GM21825 (cell line): ENCODE data around the gene ASCC1.

Source experiments
- ATAC-seq: cut with Tn5 transposase; IDR thresholded peaks from one replicate; pipeline ENCODE4 v1.9.1; 2021; ENCODE audit warnings: mild to moderate bottlenecking, moderate library complexity; ENCODE audit not compliant: unreplicated experiment

The ASCC1 gene

DNA sequence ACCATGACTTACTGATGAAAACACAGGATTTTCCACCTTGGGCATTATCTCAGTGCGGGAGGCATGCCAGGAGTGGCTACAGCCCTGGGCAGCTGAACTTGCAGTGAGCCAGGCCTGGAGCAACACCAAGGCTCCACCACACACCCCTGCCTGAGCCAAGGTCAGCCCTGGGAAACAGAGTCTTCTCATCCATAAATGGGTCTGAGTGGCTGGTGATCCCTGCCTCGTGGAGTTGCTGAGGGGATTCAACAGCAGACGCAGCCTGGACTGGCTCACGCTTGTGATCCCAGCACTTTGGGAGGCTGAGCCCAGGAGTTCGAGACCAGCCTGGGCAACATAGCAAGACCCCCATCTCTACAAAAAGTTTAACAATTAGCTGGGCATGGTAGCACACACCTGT, 160.0 kb downstream of the ASCC1 start:
- ATAC-seq: no peak

DNA sequence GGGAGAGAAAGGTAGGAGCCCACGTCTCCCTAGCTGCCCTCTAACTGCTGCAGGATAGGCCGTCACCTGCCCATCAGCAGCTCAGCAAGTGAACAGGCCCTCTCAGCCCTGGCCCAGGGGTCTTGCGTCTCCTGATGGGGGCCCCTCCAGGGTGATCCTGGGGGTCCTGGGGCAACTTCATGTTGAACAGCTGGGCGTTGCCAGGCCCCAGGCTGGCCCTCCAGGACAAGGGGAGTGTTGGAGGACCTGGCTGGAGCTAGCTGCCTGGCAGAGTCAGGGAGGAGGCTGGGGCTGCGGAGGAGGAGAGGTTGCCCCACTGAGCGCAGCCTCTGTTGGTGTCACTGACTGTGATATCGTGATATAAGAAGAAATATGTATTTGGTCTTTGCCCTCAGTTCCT, 162.4 kb downstream of the ASCC1 start:
- ATAC-seq: no peak

DNA sequence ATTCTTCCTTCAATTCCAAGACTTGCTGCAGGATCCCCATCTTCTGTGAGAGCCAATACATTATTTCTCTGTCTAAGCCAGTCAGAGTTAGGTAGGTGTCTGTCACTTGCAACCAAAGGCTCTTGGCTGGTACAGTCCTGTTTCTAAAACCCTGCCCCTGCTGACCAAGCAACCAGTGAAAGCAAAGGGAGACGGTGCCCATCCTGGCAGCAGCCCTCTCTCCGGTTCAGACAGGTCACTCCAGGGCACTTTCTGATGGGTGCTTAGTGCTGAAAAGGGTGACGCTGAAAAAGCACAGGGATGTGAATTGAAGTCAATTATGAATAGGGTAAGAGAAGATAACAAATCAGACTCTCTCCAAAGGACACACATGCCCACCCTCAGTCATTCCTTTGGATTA, 165.2 kb downstream of the ASCC1 start:
- no peak for ATAC-seq

DNA sequence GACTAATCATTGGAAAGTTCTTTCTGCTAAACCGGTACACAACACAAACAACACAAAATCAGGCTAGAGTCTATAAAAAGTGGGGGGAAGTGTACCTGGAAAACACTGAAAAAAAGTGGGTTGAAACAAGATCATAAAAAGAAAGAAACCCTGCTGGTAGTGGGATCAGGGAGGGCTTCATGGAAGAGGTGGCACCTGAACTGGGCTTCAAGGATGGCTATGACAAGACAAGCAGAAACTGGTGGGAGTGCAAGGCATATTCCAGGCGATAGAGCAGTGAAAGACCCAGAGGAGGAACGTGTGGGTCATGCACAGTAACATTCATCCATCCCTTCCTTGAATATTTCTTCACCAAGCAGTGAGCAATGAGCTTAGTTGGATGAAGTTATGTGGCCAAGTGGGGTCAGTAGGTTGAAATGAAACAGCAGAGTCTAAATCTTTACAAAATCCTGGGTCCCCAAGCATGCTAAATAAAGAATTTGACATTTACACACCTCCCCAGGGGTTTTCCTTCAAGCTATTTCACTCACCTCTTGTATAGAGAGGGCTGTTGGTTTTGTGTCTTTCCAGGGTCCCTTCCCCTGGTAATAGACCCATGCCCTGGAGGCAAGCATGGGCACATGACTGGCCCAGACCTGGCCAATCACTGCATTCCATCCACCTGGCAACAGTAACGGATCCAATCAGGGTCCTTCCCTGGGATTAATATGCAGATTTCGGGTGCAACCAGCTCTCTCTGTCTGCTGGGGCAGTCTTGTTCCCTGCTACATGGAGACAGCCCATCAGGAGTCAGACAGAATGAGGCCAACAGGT, 165.9 kb downstream of the ASCC1 start:
- ATAC-seq: no peak

GRCh38 chr10:72049472-72049871, 166.6 kb downstream of the ASCC1 start:
- no peak for ATAC-seq

DNA sequence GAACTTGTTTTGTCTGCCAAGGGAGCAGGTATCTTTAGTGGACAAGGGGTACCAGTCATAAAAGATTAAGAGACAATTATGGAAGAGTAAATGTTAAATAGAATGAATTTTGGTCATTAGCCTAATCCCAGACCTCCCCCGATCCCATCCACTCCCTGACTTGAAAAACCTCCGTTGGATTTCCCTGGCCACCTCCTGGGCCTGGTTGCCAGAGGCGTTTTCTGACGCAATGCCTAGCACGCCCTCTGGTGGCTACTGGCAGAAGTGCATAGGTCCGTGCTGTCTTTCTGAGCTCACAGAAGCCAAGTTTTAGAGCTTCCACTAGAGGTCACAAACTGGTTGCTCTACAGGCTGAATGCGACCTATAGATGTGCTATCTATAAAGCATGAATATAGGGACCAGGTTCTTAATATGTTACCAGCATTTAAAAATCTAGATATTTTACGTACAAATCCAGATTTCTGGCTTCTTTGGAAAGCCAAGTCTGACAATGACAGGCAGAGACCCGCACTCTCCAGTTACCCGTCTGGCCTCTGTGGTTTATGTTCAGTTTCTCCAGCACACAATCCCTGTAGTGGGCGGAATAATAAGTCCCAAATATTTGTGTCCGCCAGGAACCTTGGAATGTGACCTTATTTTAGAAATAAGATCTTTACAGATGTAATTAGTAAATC, 167.5 kb downstream of the ASCC1 start:
- ATAC-seq: peak; percentile 77
